ENCODE measurements around the gene EFL1.
"Not testable (repeated sequence)": the region's sequence is repeated elsewhere in the genome, so short reads cannot be mapped to it uniquely, and the experiment has no call there.

Gene EFL1

GRCh38 chr15:82275410-82275809 is 12.9 kb upstream of the EFL1 start:
- no peak for DNase-seq

GRCh38 chr15:82272154-82272553 is 9.6 kb upstream of the EFL1 start:
- no peak for DNase-seq

GRCh38 chr15:82268454-82268853 is 5.9 kb upstream of the EFL1 start:
- not testable (repeated sequence) for DNase-seq

GRCh38 chr15:82267137-82267536 is 4.6 kb upstream of the EFL1 start:
- DNase-seq = not testable (repeated sequence)

GRCh38 chr15:82263350-82263749 is 816 bp upstream of the EFL1 start:
- DNase-seq = no peak

DNA sequence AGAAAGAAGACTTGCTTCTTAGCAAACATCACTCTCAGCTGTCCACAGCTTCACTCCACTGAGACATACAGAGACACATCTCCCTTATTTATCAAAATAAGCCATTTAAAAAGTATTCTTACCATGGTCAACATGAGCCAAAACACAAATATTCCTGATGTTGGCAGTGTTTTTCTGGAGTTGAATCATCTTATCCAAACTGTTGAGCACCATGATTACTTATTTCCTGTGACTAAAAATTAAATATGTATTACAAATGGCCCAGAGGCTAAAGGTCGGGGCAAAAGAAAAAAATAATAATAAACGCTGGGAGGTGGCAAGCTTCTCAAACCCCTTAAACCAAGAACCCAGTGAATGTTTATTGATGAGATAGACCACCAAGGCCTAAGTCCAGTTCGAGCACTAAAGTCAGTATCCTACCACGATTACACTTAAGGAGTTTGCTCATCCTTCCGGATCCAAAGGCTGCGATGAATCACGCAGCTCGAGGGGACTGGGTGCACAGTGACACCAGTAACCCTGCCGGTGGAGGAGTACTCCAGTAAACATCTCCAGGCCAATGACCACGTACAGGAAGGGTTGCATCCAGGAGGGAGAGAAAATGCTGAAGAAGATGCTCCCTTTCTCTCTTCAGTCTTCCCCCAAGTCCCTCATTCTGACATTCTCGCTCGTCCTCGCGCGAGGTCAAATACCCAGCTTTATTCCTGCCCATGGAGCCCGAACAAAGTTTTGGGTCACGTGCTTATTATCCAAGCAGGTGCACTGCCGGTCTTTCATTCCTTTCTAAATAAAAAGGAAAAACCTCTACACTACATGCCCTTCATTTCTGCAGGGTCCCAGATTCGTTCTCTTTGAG is 740 bp downstream of the EFL1 start:
- DNase-seq = peak; percentile 70

GRCh38 chr15:82248261-82248660 is 14.3 kb downstream of the EFL1 start:
- not testable (repeated sequence) for DNase-seq

- not testable (repeated sequence) for DNase-seq
These were observed 16.6 kb downstream of the EFL1 start for GRCh38 chr15:82245956-82246355.

GRCh38 chr15:82243644-82244043 is 18.9 kb downstream of the EFL1 start:
- not testable (repeated sequence) for DNase-seq

DNA sequence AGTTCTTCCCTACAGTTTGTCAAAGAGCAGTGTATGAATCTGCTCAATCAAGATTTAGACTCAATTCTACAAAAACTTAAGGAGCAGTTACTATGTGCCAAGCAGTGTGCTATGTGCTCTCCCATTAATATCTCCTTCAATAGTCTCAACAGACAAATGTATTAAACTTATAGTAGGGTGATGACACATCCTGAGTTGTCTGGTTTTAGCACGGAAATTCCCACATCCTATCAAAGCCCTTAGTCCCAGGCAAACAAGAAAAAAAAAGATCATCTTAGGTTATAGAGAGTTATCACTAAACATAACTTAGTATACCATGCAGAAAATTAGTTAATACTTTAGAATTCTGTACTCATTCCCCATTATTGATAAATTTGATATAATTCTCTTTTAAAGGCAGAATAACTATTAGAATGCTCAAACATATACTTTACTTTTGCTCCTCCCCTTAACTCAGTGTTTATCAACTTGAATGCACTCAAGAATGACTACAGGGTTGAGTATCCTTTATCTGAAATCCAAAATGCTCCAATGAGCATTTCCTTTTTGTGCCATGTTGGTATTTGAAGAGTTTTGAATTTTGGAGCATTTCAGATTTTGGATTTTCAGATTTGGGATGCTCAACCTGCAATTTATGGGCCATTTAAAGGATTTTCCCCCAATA is 20.6 kb downstream of the EFL1 start:
- DNase-seq = not testable (repeated sequence)

DNA sequence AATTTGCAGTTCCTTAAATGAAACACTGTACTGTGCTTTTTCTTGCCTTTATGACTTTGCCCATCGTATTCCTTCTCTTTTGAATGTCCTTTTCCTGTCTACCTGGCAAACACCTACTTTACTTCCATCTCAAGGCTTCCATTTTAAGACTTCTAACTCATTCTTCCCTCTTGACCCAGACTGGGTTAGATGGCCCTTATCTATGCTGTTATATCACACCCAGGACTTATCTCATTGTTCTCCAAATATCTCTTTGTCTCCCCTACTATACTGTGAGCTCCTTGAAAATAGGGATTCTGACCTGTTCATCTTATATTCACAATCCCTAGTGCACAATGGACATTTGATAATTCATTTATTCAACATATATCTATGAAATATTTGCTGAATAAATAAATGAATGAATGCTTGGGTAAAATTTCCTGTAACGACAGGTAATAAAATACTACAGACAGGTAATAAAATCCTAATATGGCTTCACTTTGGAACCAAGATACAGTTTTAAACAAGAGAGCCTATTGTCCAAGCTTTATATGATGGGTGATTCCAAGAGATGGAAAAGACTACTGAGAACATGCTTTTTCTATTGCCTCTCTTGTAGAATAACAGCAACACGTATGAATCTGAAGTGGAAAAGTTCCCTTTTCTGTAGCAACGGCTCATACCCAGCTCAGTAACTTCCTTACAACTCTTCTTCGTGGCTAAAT is 22.7 kb downstream of the EFL1 start:
- DNase-seq = no peak

GRCh38 chr15:82237944-82238534 is 24.5 kb downstream of the EFL1 start:
- DNase-seq = not testable (repeated sequence)

DNA sequence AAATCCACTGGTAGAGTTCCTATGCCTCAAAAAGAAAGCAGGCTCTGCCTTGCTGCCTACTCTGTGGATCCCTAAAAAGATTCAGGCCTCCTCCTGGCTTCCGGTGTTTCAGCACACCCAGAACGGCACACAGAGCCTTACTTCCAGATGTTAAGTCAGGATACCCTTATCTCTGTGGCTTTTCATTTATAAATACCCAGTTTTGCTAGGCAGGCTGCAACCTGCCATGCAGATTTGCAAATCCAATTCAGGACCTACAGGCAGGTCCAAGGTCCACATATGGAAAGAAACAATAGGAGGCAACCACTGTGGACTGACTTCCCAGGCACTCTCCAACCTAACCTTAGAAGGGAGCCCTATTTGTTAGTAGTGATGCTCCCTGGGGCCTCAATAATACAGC is 30.7 kb downstream of the EFL1 start:
- no peak for DNase-seq

DNA sequence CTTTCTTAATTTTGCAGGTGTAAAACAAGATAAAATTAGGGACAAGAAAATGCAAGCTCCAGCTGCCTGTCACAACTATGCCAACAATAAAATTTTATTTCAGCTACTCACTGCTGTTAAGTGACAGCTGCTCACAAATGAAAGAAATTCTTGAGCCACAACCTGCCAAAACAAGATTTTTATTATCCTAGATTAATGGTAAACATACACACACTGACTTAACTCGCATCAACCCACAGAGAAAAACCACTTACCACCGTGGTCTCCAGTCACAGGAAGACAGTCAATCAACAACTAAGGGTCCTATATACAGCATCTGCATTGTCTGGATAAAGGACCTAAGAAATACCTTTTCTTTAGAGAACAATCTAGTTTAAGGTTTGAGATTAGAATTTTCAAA is 31.3 kb downstream of the EFL1 start:
- DNase-seq = no peak

- DNase-seq = no peak
These were observed 33.8 kb downstream of the EFL1 start for GRCh38 chr15:82228750-82229149.

DNA sequence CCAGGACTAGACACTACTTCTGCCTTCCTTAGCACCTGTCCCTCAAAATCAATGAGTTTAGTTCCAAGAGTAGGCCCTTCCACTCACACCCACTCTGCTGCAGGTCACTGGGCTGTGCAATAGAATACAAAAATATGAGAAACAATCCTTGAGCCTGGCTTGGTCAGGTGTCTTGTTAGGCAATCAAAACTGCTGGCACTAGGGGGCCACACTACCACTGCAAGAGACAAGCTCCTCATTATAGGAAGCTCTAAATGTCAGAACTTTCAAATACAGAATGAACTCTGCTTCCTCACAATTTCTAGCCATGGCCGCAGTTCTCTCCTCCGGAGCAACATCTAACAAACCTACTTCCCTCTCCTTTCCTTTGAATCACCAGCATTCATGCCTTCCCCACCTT is 41.0 kb downstream of the EFL1 start:
- DNase-seq = not testable (repeated sequence)

DNA sequence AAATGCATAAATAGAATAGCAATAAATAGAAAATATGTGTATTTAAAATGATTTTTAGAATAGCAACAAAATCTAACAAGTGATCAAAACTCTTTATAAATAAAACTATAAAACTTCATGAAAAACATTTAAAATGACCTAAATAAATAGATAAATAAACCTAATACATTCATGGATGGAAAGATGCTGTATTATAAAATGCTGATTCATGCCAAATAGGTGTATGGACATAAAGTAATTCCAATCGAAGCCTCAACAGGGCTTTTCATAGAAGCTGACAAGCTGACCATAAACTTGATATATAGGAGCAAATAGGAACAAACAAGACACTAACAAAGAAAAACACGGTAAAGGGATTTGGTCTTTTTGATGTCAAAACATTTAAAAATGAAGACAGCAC is 46.4 kb downstream of the EFL1 start:
- not testable (repeated sequence) for DNase-seq

- DNase-seq = not testable (repeated sequence)
These were observed 50.3 kb downstream of the EFL1 start for GRCh38 chr15:82212201-82212600.

- peak; percentile 59 for DNase-seq
These were observed 52.4 kb downstream of the EFL1 start for GRCh38 chr15:82210066-82210597.

DNA sequence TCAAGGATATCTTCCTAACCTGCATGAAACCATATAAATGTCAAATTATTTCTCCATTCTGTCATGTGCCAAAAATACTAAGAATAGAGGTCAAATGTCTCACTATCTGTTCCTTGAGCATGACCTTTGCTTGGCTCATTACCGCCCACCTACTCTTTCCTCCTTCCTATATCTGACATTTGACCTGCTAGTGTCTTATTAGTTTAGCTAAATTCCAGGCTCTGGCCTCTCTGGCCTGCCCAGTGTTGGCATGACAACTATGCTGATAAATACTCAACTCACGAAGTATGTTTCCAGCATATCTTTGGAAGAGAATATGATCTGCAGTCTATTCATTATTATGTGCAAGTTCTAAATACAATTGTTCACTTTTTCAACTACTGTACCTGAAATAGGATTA is 58.0 kb downstream of the EFL1 start:
- DNase-seq = not testable (repeated sequence)

DNA sequence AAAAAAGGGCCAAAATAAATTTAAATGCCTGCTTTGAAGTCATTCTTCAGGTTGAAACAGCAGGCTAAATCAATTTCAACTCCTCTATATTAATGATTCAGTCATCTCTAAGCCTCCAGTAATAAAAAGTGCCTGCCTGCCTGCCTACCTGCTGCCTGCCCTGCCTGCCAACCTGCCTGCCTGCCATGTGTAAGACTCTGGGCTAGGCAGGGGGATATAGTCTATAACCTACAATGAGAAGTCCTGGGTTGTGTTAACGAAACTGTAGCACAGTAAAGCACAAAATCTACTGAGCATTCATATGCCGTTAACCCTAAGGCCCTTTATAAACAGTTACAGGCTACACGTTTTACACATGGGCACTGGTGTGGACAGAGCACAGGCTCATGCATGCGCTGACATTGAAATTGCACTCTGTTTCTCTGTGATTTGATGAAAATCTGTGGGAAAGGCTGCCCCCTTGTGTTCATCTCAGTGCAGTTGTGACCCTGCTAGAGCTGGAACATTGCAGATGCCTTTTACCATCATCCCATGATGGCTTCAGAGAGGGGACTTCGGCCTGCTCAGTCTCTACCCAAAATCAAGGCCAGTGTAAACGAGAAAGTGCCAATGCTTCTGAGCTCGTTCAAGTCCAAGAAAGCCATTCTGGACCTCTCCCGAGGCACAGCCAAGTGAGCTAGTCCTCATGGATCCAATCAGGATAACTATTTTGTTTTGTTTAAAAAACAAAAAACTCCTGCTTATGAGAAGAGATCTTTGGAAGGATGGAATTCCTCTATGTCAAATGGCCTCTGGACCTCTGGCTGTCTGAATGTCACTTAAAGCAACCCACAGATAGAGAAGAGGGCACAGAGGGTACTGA is 64.6 kb downstream of the EFL1 start:
- DNase-seq = peak; percentile 84

- no peak for DNase-seq
These were observed 66.2 kb downstream of the EFL1 start for GRCh38 chr15:82196353-82196752.

All from islet precursor cell (in vitro differentiated cells).